ENCODE data around the gene SUGP2.

SUGP2 gene

GRCh38 chr19:19039901-19040300 is 6.6 kb upstream of the SUGP2 start:
- no peak for DNase-seq
- intact Hi-C loops (cut with DNase I; ENCODE audit: low total_unique reads): no loop called here
- no peak for TF ChIP-seq CTCF (IDR thresholded peaks at IDR 0.05)
- H3K4me1 ChIP-seq: peaks cover 0 to 13% (median 6%) of the 10 kb centered on the region in 4 donors
- H3K4me3 ChIP-seq: no peak overlapping the region
- H3K9me3 ChIP-seq: no peaks in the 10 kb centered on the region
- peaks cover 11 to 24% (median 19%) of the 10 kb centered on the region in 3 donors for H3K36me3 ChIP-seq
- H3K27me3 ChIP-seq: no peaks in the 10 kb centered on the region
- H3K27ac ChIP-seq: peak overlapping the region in 1 of 2 donors; percentile 72

GRCh38 chr19:19034204-19034624 is 897 bp upstream of the SUGP2 start:
- Histone ChIP-seq H3K27ac (peak overlapping the region in 1 of 2 donors; percentile 91), H3K27me3 (no peaks in the 10 kb centered on the region), H3K9me3 (no peaks in the 10 kb centered on the region), H3K36me3 (peaks cover 0 to 19% (median 6%) of the 10 kb centered on the region in 3 donors), H3K4me1 (peaks cover 0 to 29% (median 22%) of the 10 kb centered on the region in 4 donors), H3K4me3 (peak overlapping the region; percentile 79 to 86)
- DNase-seq: peak in 1 of 2 donors; percentile 38
- intact Hi-C loops (cut with DNase I; ENCODE audit: low total_unique reads): no loop called here
- no peak for TF ChIP-seq CTCF (IDR thresholded peaks at IDR 0.05)

- no peak for TF ChIP-seq CTCF (IDR thresholded peaks at IDR 0.05)
- peak overlapping the region; percentile 85 to 91 for H3K27ac ChIP-seq
- peak overlapping the region; percentile 79 to 86 for H3K4me3 ChIP-seq
- H3K27me3 ChIP-seq: no peaks in the 10 kb centered on the region
- intact Hi-C loops (cut with DNase I; ENCODE audit: low total_unique reads): no loop called here
- peaks cover 9 to 30% (median 18%) of the 10 kb centered on the region in 3 donors for H3K36me3 ChIP-seq
- H3K4me1 ChIP-seq: peaks cover 0 to 29% (median 22%) of the 10 kb centered on the region in 4 donors
- DNase-seq: no peak
- no peaks in the 10 kb centered on the region for H3K9me3 ChIP-seq
Observed at GRCh38 chr19:19033176-19033425, 216 bp downstream of the SUGP2 start.

DNA sequence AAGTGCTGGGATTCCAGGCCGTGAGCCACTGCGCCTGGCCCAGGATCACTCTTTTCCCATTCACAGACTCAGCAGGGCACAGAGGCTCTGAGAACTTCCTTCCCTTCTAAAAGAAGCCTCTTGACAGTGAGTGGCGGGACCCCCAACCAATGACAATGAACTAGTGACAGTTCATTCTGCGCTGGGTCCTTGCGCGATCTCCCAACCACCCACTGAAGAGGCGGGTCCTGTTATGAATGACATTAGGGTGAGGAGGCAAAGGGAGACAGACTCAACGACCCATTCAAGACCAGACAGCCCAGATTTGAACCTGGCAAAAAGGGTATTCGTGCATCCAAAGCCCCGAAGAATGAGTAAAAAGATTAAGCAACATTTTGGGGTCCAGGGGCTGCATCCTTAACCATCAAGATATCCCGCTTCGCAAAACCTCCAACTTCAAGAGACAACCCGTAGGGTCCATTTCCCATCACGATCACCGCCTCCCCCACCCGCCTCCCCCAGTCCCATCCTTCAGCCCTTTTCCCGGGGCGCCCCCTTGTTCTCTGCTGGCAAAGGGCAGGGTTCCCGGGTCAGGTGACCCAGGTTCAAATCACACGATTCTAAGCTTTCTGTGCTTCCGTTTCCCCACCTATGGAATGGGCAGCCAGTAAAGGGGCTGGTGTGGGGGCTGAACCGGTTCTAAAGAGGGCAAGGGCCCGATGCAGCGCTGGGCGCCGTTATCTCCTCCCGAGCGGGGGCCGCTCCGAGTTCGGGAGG is 719 bp downstream of the SUGP2 start:
- Histone ChIP-seq H3K27me3 (no peaks in the 10 kb centered on the region), H3K9me3 (no peaks in the 10 kb centered on the region), H3K27ac (peak overlapping the region; percentile 85 to 91), H3K4me1 (peaks cover 0 to 29% (median 22%) of the 10 kb centered on the region in 4 donors), H3K4me3 (peak overlapping the region; percentile 79 to 86), H3K36me3 (peaks cover 13 to 35% (median 23%) of the 10 kb centered on the region in 3 donors)
- intact Hi-C loops (cut with DNase I; ENCODE audit: low total_unique reads): no loop called here
- no peak for TF ChIP-seq CTCF (IDR thresholded peaks at IDR 0.05)
- DNase-seq: peak; percentile 93 to 95

DNA sequence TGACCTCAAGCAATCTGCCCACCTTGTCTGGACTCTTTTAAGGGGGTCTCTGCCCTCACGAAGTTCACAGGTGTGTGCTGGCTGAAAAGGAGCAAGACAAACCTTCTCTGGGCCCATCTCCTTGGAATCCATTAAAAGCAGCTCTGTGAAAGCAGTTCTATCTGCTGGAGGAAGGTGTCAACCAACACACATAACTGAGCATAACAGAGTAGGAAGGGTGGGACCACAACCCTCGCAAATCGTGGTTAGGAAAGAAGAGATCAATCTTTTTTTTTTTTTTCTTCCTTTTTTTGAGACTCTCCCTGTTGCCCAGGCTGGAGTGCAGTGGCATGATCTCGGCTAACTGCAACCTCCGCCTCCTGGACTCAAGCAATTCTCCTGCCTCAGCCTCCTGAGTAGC is 1.4 kb downstream of the SUGP2 start:
- Histone ChIP-seq H3K4me3 (peak overlapping the region; percentile 79 to 86), H3K27ac (peak overlapping the region; percentile 85 to 91), H3K9me3 (no peaks in the 10 kb centered on the region), H3K36me3 (peaks cover 13 to 42% (median 27%) of the 10 kb centered on the region in 3 donors), H3K4me1 (peaks cover 0 to 29% (median 22%) of the 10 kb centered on the region in 4 donors), H3K27me3 (no peaks in the 10 kb centered on the region)
- no peak for TF ChIP-seq CTCF (IDR thresholded peaks at IDR 0.05)
- intact Hi-C loops (cut with DNase I; ENCODE audit: low total_unique reads): no loop called here
- no peak for DNase-seq

All from tibial artery (tissue), 4 donors.